ENCODE measurements around the gene HMG20B.

DNA sequence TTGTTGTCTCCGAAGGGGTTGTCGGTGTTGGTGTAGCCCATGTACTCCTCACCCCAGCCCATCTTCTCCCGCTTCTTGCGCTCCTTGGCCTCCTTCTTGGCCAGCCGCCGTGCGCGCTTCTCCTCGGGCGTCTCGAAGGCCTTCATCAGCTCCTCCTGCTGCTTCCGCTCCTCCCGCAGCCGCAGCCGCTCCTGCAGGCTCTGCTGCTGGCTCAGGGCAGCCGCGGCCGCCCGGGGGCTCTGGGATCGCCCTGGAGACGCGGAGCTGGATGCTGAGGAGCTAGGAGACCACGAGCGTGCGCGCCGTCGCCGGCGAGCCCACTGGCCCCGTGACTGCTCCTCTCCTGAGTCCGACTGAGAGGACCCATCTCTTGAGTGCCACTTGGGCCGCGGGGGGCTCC lies 51.0 kb downstream of the HMG20B start:
- TF ChIP-seq POLR2A (IDR thresholded peaks at IDR 0.05; ENCODE audit: low read length) (no peak), GATA1 (IDR thresholded peaks at IDR 0.05; ENCODE audit: low read depth, low read length) (no peak)

Data from erythroblast (primary cell).